Ishikawa (cell line): ENCODE results near the gene WWC1.

Experiments
- CEBPB ChIP-seq: IDR thresholded peaks from 2 replicates; pipeline ENCODE4 v1.6.1; 2012
- CREB1 ChIP-seq: IDR thresholded peaks from 2 replicates; pipeline ENCODE4 v1.6.1; 2012; ENCODE audit warnings: low read depth
- EP300 ChIP-seq: IDR thresholded peaks from 2 replicates; pipeline ENCODE4 v1.6.1; 2012; ENCODE audit warnings: borderline replicate concordance
- FOXM1 ChIP-seq: IDR thresholded peaks from 2 replicates; pipeline ENCODE4 v1.6.1; 2012; ENCODE audit warnings: low read depth, borderline replicate concordance
- NFIC ChIP-seq: IDR thresholded peaks from 2 replicates; pipeline ENCODE4 v1.6.1; 2012
- RAD21 ChIP-seq: IDR thresholded peaks from 2 replicates; pipeline ENCODE4 v1.6.1; 2012; ENCODE audit warnings: low read depth
- TAF1 ChIP-seq: IDR thresholded peaks from 2 replicates; pipeline ENCODE4 v1.6.1; 2012; ENCODE audit warnings: low read depth, mild to moderate bottlenecking
- TEAD4 ChIP-seq: IDR thresholded peaks from 2 replicates; pipeline ENCODE4 v1.6.1; 2012
- YY1 ChIP-seq: IDR thresholded peaks from 2 replicates; pipeline ENCODE4 v1.6.1; 2012; ENCODE audit warnings: low read depth
- ZBTB7A ChIP-seq: IDR thresholded peaks from 2 replicates; pipeline ENCODE4 v1.6.1; 2012; ENCODE audit warnings: low read depth
- TF ChIP-seq, protein P1 (sequence below): IDR thresholded peaks from 2 replicates; pipeline ENCODE4 v1.6.1; 2012
- TF ChIP-seq, protein P2 (sequence below): IDR thresholded peaks from 2 replicates; pipeline ENCODE4 v1.6.1; 2012; ENCODE audit warnings: low read depth, mild to moderate bottlenecking

DNA sequence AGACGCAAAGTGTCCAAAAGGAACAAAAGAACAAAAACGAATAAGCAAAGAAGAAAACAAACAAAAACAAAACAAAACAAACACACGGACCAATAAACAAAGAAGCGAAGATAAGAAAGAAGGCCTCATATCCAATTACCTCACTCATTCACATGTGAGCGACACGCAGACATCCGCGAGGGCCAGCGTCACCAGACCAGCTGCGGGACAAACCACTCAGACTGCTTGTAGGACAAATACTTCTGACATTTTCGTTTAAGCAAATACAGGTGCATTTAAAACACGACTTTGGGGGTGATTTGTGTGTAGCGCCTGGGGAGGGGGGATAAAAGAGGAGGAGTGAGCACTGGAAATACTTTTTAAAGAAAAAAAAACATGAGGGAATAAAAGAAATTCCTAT is 28.3 kb upstream of the WWC1 start:
- TF ChIP-seq CREB1 (no peak), TEAD4 (no peak), RAD21 (no peak), TAF1 (no peak), FOXM1 (no peak), YY1 (no peak), EP300 (no peak), NFIC (no peak), ZBTB7A (no peak), CEBPB (no peak)
- TF ChIP-seq, protein P1, sequence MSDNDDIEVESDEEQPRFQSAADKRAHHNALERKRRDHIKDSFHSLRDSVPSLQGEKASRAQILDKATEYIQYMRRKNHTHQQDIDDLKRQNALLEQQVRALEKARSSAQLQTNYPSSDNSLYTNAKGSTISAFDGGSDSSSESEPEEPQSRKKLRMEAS: no peak
- TF ChIP-seq, protein P2, sequence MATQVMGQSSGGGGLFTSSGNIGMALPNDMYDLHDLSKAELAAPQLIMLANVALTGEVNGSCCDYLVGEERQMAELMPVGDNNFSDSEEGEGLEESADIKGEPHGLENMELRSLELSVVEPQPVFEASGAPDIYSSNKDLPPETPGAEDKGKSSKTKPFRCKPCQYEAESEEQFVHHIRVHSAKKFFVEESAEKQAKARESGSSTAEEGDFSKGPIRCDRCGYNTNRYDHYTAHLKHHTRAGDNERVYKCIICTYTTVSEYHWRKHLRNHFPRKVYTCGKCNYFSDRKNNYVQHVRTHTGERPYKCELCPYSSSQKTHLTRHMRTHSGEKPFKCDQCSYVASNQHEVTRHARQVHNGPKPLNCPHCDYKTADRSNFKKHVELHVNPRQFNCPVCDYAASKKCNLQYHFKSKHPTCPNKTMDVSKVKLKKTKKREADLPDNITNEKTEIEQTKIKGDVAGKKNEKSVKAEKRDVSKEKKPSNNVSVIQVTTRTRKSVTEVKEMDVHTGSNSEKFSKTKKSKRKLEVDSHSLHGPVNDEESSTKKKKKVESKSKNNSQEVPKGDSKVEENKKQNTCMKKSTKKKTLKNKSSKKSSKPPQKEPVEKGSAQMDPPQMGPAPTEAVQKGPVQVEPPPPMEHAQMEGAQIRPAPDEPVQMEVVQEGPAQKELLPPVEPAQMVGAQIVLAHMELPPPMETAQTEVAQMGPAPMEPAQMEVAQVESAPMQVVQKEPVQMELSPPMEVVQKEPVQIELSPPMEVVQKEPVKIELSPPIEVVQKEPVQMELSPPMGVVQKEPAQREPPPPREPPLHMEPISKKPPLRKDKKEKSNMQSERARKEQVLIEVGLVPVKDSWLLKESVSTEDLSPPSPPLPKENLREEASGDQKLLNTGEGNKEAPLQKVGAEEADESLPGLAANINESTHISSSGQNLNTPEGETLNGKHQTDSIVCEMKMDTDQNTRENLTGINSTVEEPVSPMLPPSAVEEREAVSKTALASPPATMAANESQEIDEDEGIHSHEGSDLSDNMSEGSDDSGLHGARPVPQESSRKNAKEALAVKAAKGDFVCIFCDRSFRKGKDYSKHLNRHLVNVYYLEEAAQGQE: no peak
